A673 (cell line): ENCODE measurements around the gene SDCBP2. TPM values are rescaled to one million over a fixed set of nuclear protein-coding genes. Genes with fewer than 3 reads are reported as not detected.

ENCODE experiments used
- BruUV-seq: library from RNA; stranded (reverse); fragments of 400-500 nt; replicated peaks from 2 replicates; lab custom pipeline; 2021; lab: Mats Ljungman, UMichigan
- CTCF ChIA-PET: fragments of 300-600 bp; sonication (Branson Sonifier 250); formaldehyde crosslinking; loops from one replicate; lab custom pipeline; 2022; ENCODE audit warnings: antibody characterized with exemption; lab: Charles Lee
- POLR2A ChIA-PET: fragments of 300-600 bp; sonication (Branson Sonifier 250); formaldehyde crosslinking; loops from one replicate; lab custom pipeline; 2022; ENCODE audit warnings: antibody characterized with exemption; ENCODE audit not compliant: low non-redundant PET; lab: Charles Lee
- DNase-seq: peaks from one replicate; pipeline ENCODE4 v3.0.0-alpha.2; 2015; ENCODE audit warnings: low spot score
- H3K27ac ChIP-seq: fragments of 200-600 bp; sonication (generic); 2 replicates; pipeline ENCODE4 v1.5.1; 2016; ENCODE audit warnings: mixed run types, low read depth, mild to moderate bottlenecking, mixed read lengths, antibody characterized with exemption, low read length; ENCODE audit not compliant: poor library complexity, severe bottlenecking
- H3K27me3 ChIP-seq: fragments of 200-600 bp; sonication (generic); replicated peaks from 2 replicates; pipeline ENCODE4 v1.6.1; 2017; ENCODE audit warnings: mixed run types, low read depth, mild to moderate bottlenecking, mixed read lengths, antibody characterized with exemption, low read length; ENCODE audit not compliant: insufficient read depth, poor library complexity
- H3K36me3 ChIP-seq: fragments of 200-600 bp; sonication (generic); 2 replicates; pipeline ENCODE4 v1.6.1; 2016; ENCODE audit warnings: mixed run types, mild to moderate bottlenecking, mixed read lengths, antibody characterized with exemption, low read length; ENCODE audit not compliant: insufficient read depth, poor library complexity, severe bottlenecking
- H3K4me1 ChIP-seq: fragments of 200-600 bp; sonication (generic); 2 replicates; pipeline ENCODE4 v1.6.1; 2017; ENCODE audit warnings: mixed run types, mild to moderate bottlenecking, mixed read lengths, antibody characterized with exemption, low read length; ENCODE audit not compliant: insufficient read depth, poor library complexity, severe bottlenecking
- H3K4me3 ChIP-seq: fragments of 200-600 bp; sonication (generic); 2 replicates; pipeline ENCODE4 v1.5.1; 2016; ENCODE audit warnings: low read depth, mixed run types, mild to moderate bottlenecking, mixed read lengths, low read length; ENCODE audit not compliant: poor library complexity, severe bottlenecking
- H3K9me3 ChIP-seq: fragments of 200-600 bp; sonication (generic); 2 replicates; pipeline ENCODE4 v1.6.1; 2016; ENCODE audit warnings: mixed run types, low read depth, mild to moderate bottlenecking, mixed read lengths, antibody characterized with exemption, low read length; ENCODE audit not compliant: poor library complexity, severe bottlenecking
- EZH2 ChIP-seq: fragments of 200-600 bp; sonication (generic); IDR thresholded peaks from 2 replicates; pipeline ENCODE4 v1.6.1; 2017; ENCODE audit warnings: borderline replicate concordance, low read depth, mild to moderate bottlenecking, mixed read lengths, antibody characterized with exemption, low read length; ENCODE audit not compliant: poor library complexity, severe bottlenecking
- intact Hi-C: fragments of 100-400 bp; cut with micrococcal nuclease; formaldehyde crosslinking; loops from one replicate; pipeline ENCODE4 v1.10.0; 2022; ENCODE audit not compliant: unreplicated experiment
- total RNA-seq: library from RNA; stranded (reverse); gene quantifications from 2 replicates; pipeline ENCODE4 v1.2.3, GENCODE V29; 2021
- TF ChIP-seq, protein P1 (sequence below): fragments of 300-800, 200-600 bp; sonication (generic); conservative IDR thresholded peaks from 2 replicates; pipeline ENCODE4 v1.5.1; 2017; ENCODE audit warnings: low read depth, mild to moderate bottlenecking, antibody characterized with exemption, low read length, moderate library complexity, mixed read lengths

The SDCBP2 gene
- total RNA-seq, 1 experiment from 2014 or later: 3.5 TPM

DNA sequence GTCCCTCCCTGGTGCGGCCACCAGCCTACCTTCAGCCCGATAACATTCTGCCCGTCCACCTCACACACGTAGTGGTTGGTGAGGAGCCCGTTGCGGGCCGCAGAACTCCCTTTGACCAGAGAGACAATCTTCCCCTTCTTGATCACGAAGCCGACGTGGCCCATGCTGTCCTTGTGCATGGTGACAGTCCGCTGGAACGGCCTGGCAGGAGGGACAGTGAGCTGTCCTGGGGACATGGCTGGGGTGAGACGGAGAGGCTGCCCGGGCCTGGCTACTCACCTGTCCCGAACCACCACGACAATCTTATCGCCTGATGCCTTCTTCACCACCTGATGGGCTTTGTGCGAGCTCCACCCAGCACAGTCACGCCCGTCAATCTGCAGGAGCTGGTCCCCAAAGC, 16.6 kb downstream of the SDCBP2 start:
- peaks cover 5% of the 10 kb centered on the region for H3K4me1 ChIP-seq
- TF ChIP-seq, protein P1, sequence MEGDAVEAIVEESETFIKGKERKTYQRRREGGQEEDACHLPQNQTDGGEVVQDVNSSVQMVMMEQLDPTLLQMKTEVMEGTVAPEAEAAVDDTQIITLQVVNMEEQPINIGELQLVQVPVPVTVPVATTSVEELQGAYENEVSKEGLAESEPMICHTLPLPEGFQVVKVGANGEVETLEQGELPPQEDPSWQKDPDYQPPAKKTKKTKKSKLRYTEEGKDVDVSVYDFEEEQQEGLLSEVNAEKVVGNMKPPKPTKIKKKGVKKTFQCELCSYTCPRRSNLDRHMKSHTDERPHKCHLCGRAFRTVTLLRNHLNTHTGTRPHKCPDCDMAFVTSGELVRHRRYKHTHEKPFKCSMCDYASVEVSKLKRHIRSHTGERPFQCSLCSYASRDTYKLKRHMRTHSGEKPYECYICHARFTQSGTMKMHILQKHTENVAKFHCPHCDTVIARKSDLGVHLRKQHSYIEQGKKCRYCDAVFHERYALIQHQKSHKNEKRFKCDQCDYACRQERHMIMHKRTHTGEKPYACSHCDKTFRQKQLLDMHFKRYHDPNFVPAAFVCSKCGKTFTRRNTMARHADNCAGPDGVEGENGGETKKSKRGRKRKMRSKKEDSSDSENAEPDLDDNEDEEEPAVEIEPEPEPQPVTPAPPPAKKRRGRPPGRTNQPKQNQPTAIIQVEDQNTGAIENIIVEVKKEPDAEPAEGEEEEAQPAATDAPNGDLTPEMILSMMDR: no peak
- TF ChIP-seq EZH2: no peak
- ChIA-PET CTCF (interaction anchor here (0.6 to 1.7 kb wide), 2 partner anchors 20 to 191 kb away, joined by 7 to 10 read pairs; no protein-coding TSS in a partner anchor), POLR2A (no interaction called here)
- no TSS peak for BruUV-seq
- H3K27ac ChIP-seq: no peak overlapping the region
- no peaks in the 10 kb centered on the region for H3K36me3 ChIP-seq
- no peaks in the 10 kb centered on the region for H3K27me3 ChIP-seq
- DNase-seq: no peak
- no peak overlapping the region for H3K4me3 ChIP-seq
- intact Hi-C loops: loop anchor here (2.0 kb wide), 1 partner anchor 158 kb away; no protein-coding TSS in a partner anchor
- H3K9me3 ChIP-seq: no peaks in the 10 kb centered on the region

DNA sequence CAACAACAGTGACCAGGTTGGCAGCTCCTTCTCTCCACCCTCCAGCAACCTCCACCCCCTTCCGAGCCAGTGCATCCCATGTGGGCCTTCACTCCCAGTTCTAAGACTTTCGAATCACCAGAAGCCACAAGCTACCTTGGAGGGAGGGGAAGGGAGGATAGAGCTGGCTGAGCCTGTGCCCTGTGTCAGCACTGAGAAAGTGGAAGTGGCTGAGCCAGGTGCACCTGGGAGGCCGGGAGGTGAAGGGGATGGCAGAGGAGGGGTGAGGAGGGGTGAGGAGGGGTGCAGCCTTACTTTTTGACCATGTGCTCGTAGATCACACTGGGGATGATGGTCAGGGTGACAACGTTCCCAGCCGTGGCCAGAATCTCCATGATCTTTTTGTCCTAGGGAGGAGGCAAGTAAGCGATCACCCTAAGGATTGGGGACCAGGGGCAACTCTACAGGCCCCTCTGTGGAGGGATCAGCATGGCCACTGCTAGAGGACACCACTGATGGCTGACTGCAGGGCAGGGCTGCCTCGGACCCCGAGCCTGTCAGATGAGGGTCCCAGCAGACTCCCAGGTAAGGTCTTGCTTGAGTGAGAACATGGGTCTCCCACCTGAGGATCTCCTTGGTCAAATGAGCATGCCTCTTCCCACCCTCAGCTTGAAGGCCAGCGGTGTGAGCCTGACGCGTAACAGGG, 18.3 kb downstream of the SDCBP2 start:
- Histone ChIP-seq H3K4me3 (no peak overlapping the region), H3K27me3 (no peaks in the 10 kb centered on the region), H3K27ac (no peak overlapping the region), H3K36me3 (no peaks in the 10 kb centered on the region), H3K9me3 (no peaks in the 10 kb centered on the region), H3K4me1 (peaks cover 5% of the 10 kb centered on the region)
- intact Hi-C loops: no loop called here
- CTCF ChIA-PET: interaction anchor here (0.5 to 0.7 kb wide), 2 partner anchors 9 to 12 kb away, joined by 3 to 12 read pairs; no protein-coding TSS in a partner anchor
- POLR2A ChIA-PET: interaction anchor here (0.6 kb wide), 1 partner anchor 52 kb away, joined by 3 read pairs; no protein-coding TSS in a partner anchor
- TF ChIP-seq, protein P1: no peak
- no peak for TF ChIP-seq EZH2
- DNase-seq: no peak
- no TSS peak for BruUV-seq

DNA sequence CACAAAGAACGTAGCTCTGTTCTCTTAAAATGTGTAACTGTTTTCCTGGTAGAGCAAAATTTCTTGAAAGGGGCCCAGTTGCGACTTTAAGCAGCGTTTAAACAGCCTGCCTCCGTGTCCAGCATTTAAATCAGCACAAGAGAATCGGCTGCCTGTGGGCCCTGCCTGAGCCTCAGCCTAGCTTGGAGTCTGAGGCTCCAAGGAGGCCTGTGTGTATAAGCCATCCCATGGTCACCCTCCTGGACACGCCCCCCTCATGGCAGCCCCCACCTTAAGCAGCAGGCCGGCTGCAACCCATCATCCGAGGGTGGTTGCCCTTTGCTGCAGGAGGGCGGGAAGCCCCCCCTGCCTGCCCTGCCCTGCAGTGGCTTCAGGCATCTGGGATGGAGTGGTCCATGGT, 18.9 kb downstream of the SDCBP2 start:
- intact Hi-C loops: no loop called here
- DNase-seq: no peak
- Histone ChIP-seq H3K27me3 (no peaks in the 10 kb centered on the region), H3K4me3 (no peak overlapping the region), H3K9me3 (no peaks in the 10 kb centered on the region), H3K4me1 (peaks cover 5% of the 10 kb centered on the region), H3K27ac (no peak overlapping the region), H3K36me3 (no peaks in the 10 kb centered on the region)
- no TSS peak for BruUV-seq
- ChIA-PET POLR2A (interaction anchor here (0.6 kb wide), 1 partner anchor 51 kb away, joined by 3 read pairs; no protein-coding TSS in a partner anchor), CTCF (interaction anchor here (0.5 to 0.7 kb wide), 2 partner anchors 9 to 11 kb away, joined by 3 to 12 read pairs; no protein-coding TSS in a partner anchor)
- TF ChIP-seq EZH2: no peak
- TF ChIP-seq, protein P1: no peak
